ENCODE data around the gene RANBP10.

RANBP10 gene

DNA sequence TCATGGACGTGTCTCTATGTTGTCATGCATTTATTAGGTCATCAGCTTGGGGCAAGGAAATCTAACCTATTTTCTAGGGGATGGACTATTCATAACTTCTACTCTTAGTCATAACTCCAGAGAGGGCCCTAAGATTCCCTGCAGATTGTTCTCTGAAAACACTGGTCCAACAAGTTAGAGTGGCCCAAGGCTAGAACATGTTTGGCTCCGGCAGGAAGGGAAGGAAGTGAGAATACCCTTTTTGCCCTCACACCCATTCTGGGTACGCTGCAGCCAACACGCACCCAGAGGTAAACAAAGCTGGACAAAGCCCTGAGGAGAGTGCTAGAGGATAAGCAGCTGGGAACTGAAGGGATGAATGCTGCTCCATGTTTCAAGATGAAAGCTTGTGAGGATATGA lies 129.8 kb downstream of the RANBP10 start:
- H3K27me3 ChIP-seq (ENCODE audit: insufficient read depth, low read length, poor library complexity), result no peaks in the 10 kb centered on the region
- TF ChIP-seq, protein P1, sequence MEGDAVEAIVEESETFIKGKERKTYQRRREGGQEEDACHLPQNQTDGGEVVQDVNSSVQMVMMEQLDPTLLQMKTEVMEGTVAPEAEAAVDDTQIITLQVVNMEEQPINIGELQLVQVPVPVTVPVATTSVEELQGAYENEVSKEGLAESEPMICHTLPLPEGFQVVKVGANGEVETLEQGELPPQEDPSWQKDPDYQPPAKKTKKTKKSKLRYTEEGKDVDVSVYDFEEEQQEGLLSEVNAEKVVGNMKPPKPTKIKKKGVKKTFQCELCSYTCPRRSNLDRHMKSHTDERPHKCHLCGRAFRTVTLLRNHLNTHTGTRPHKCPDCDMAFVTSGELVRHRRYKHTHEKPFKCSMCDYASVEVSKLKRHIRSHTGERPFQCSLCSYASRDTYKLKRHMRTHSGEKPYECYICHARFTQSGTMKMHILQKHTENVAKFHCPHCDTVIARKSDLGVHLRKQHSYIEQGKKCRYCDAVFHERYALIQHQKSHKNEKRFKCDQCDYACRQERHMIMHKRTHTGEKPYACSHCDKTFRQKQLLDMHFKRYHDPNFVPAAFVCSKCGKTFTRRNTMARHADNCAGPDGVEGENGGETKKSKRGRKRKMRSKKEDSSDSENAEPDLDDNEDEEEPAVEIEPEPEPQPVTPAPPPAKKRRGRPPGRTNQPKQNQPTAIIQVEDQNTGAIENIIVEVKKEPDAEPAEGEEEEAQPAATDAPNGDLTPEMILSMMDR (IDR thresholded peaks at IDR 0.05; ENCODE audit: borderline replicate concordance, extremely low read depth, low read length, poor library complexity, severe bottlenecking), result no peak
- no peak for TF ChIP-seq EZH2 (IDR thresholded peaks at IDR 0.05; ENCODE audit: borderline replicate concordance, low read depth, low read length, severe bottlenecking)
- no peaks in the 10 kb centered on the region for H3K4me1 ChIP-seq (ENCODE audit: insufficient read depth, low read length)
- ATAC-seq (ENCODE audit: insufficient read depth, low read depth) (no peak), DNase-seq (no peak)
- H3K9me3 ChIP-seq (ENCODE audit: insufficient read depth, low read length, severe bottlenecking), result no peaks in the 10 kb centered on the region
- H2AFZ ChIP-seq (ENCODE audit: low read depth, low read length), result no peak overlapping the region
- H3K9ac ChIP-seq (ENCODE audit: low read depth, low read length), result no peak overlapping the region
- H4K20me1 ChIP-seq (ENCODE audit: insufficient read depth, low read length), result no peaks in the 10 kb centered on the region; the same call in 1 of the 2 replicates
- H3K4me3 ChIP-seq (ENCODE audit: low read depth in 1 of 2, low read length in 2 of 2), result no peak overlapping the region
- H3K36me3 ChIP-seq (ENCODE audit: insufficient read depth, low read length), result peaks cover 31% of the 10 kb centered on the region; the same call in 1 of the 2 replicates
- no peaks in the 10 kb centered on the region for H3K79me2 ChIP-seq (ENCODE audit: insufficient read depth, low read length)
- no peak overlapping the region for H3K27ac ChIP-seq (ENCODE audit: low read length)
- no peak overlapping the region for H3K4me2 ChIP-seq (ENCODE audit: insufficient read depth, low read length)

DNA sequence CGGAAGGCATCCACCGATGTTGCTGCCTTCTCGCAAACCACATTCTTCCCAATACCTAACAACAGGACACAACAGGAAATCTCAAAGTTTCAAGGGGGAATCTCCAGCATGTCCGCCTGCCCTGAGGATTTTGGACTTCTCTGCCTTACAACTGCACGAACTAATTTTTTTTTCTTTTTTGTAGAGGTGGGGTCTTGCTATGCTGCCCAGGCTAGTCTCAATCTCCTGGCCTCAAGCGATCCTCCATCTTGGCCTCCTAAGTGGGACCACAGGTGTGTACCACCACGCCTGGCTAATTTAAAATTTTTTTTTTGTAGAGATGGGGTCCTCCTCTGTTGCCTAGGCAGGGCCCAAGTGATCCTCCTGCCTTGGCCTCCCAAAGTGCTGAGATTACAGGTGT lies 130.4 kb downstream of the RANBP10 start:
- no peak overlapping the region for H3K9ac ChIP-seq (ENCODE audit: low read depth, low read length)
- H3K4me2 ChIP-seq (ENCODE audit: insufficient read depth, low read length), result no peak overlapping the region
- no peak overlapping the region for H2AFZ ChIP-seq (ENCODE audit: low read depth, low read length)
- no peak for ATAC-seq (ENCODE audit: insufficient read depth, low read depth)
- H3K36me3 ChIP-seq (ENCODE audit: insufficient read depth, low read length), result peaks cover 26% of the 10 kb centered on the region; the same call in 1 of the 2 replicates
- H3K27ac ChIP-seq (ENCODE audit: low read length), result no peak overlapping the region
- H3K79me2 ChIP-seq (ENCODE audit: insufficient read depth, low read length), result no peaks in the 10 kb centered on the region
- no peaks in the 10 kb centered on the region for H3K9me3 ChIP-seq (ENCODE audit: insufficient read depth, low read length, severe bottlenecking)
- no peak overlapping the region for H3K4me3 ChIP-seq (ENCODE audit: low read depth in 1 of 2, low read length in 2 of 2)
- DNase-seq, result no peak
- TF ChIP-seq EZH2 (IDR thresholded peaks at IDR 0.05; ENCODE audit: borderline replicate concordance, low read depth, low read length, severe bottlenecking), result no peak
- TF ChIP-seq, protein P1 (IDR thresholded peaks at IDR 0.05; ENCODE audit: borderline replicate concordance, extremely low read depth, low read length, poor library complexity, severe bottlenecking), result no peak
- no peaks in the 10 kb centered on the region; the same call in 1 of the 2 replicates for H4K20me1 ChIP-seq (ENCODE audit: insufficient read depth, low read length)
- H3K4me1 ChIP-seq (ENCODE audit: insufficient read depth, low read length), result no peaks in the 10 kb centered on the region
- no peaks in the 10 kb centered on the region for H3K27me3 ChIP-seq (ENCODE audit: insufficient read depth, low read length, poor library complexity)

DNA sequence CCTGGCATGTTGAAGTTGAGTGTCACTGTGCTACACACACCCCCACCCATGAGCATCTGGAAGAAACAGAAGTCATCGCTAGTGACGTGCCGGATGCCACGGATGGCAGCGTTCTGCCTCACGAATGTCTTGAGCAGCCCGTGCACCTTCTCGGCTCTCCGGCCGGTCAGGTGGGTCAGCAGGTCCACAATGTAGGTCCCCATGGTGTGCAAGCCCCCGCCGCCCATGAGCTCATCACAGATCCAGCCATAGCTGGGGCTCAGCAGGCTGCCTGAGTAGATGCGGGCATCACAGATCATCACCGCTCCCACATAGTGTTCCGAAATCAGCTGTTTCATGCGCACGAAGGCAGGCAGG lies 130.8 kb downstream of the RANBP10 start:
- H3K9me3 ChIP-seq (ENCODE audit: insufficient read depth, low read length, severe bottlenecking), result no peaks in the 10 kb centered on the region
- TF ChIP-seq EZH2 (IDR thresholded peaks at IDR 0.05; ENCODE audit: borderline replicate concordance, low read depth, low read length, severe bottlenecking), result no peak
- TF ChIP-seq, protein P1 (IDR thresholded peaks at IDR 0.05; ENCODE audit: borderline replicate concordance, extremely low read depth, low read length, poor library complexity, severe bottlenecking), result no peak
- H3K4me3 ChIP-seq (ENCODE audit: low read depth in 1 of 2, low read length in 2 of 2), result no peak overlapping the region
- peaks cover 24% of the 10 kb centered on the region; the same call in 1 of the 2 replicates for H3K36me3 ChIP-seq (ENCODE audit: insufficient read depth, low read length)
- H3K27ac ChIP-seq (ENCODE audit: low read length), result no peak overlapping the region
- no peaks in the 10 kb centered on the region; the same call in 1 of the 2 replicates for H4K20me1 ChIP-seq (ENCODE audit: insufficient read depth, low read length)
- ATAC-seq (ENCODE audit: insufficient read depth, low read depth) (no peak), DNase-seq (no peak)
- no peaks in the 10 kb centered on the region for H3K79me2 ChIP-seq (ENCODE audit: insufficient read depth, low read length)
- no peaks in the 10 kb centered on the region for H3K27me3 ChIP-seq (ENCODE audit: insufficient read depth, low read length, poor library complexity)
- no peak overlapping the region for H2AFZ ChIP-seq (ENCODE audit: low read depth, low read length)
- H3K9ac ChIP-seq (ENCODE audit: low read depth, low read length), result no peak overlapping the region
- H3K4me2 ChIP-seq (ENCODE audit: insufficient read depth, low read length), result no peak overlapping the region
- H3K4me1 ChIP-seq (ENCODE audit: insufficient read depth, low read length), result no peaks in the 10 kb centered on the region
